Esophagus muscularis mucosa (tissue), 4 donors: ENCODE data around the gene NCEH1. TPM values are rescaled to one million over a fixed set of nuclear protein-coding genes. Genes with fewer than 3 reads are reported as not detected.

Experiments used
- DNase-seq: peaks from one replicate; pipeline ENCODE4 v3.0.0-alpha.2; 2017; ENCODE audit errors: extremely low spot score
- H3K27ac ChIP-seq, 4 donors: fragments of 200-600 bp; sonication (generic); replicated peaks in 1 of 4; 1 replicate in 3 of 4; 2 replicates in 1 of 4; pipeline ENCODE4 v1.5.1; 2016 to 2019; ENCODE audit warnings: mild to moderate bottlenecking in 1 of 4
- H3K27me3 ChIP-seq, 4 donors: fragments of 200-600 bp; sonication (generic); one replicate each; pipeline versions ENCODE4 v1.5.1 to v1.6.0; 2016 to 2019
- H3K36me3 ChIP-seq, 4 donors: fragments of 200-600 bp; sonication (generic); one replicate each; pipeline ENCODE4 v1.5.1; 2016 to 2019
- H3K4me1 ChIP-seq, 4 donors: fragments of 200-600 bp; sonication (generic); one replicate each; pipeline ENCODE4 v1.5.1; 2016 to 2019
- H3K4me3 ChIP-seq, 4 donors: fragments of 200-600 bp; sonication (generic); 1 replicate in 2 of 4; 2 replicates in 2 of 4; pipeline ENCODE4 v1.5.1; 2016 to 2019; ENCODE audit warnings: mild to moderate bottlenecking in 4 of 4, moderate library complexity in 1 of 4
- H3K9me3 ChIP-seq, 4 donors: fragments of 200-600 bp; sonication (generic); 1 replicate in 3 of 4; 2 replicates in 1 of 4; pipeline ENCODE4 v1.5.1; 2016 to 2019
- EP300 ChIP-seq: sonication (generic); formaldehyde crosslinking; IDR thresholded peaks from one replicate; pipeline ENCODE4 v1.6.1; 2017; ENCODE audit warnings: antibody characterized with exemption
- POLR2A ChIP-seq: fragments of 450-650 bp; IDR thresholded peaks from one replicate; pipeline ENCODE4 v1.6.1; 2017; ENCODE audit warnings: antibody characterized with exemption, moderate library complexity, mild to moderate bottlenecking, low read depth
- POLR2AphosphoS5 ChIP-seq, 2 donors: sonication (generic); formaldehyde crosslinking; IDR thresholded peaks; one replicate each; pipeline ENCODE4 v1.6.1; 2017; ENCODE audit warnings: antibody characterized with exemption in 2 of 2
- WGBS: methylation state at CpG from one replicate; pipeline ENCODE4 v1.1.5; 2018; 5-methylcytosine and 5-hydroxymethylcytosine counted together
- intact Hi-C: fragments of 100-400 bp; cut with DNase I; formaldehyde crosslinking; loops from one replicate; pipeline ENCODE4 v1.15.1; 2023
- total RNA-seq, 4 donors: library from RNA; depleted of rRNA; stranded (reverse); fragments of >200 nt; gene quantifications; one replicate each; pipeline versions ENCODE4 v1.1.0 to v1.2.1, GENCODE V29; 2016
- TF ChIP-seq, protein P1 (sequence below), 3 experiments: fragments of 200-600 bp in 2 of 3; fragments of 450-650 bp in 1 of 3; sonication (generic) in 2 of 3; IDR thresholded peaks; one replicate each; pipeline ENCODE4 v1.5.1; 2017 to 2019; ENCODE audit warnings: antibody characterized with exemption in 3 of 3, mild to moderate bottlenecking in 2 of 3, moderate library complexity in 1 of 3

NCEH1 gene
- total RNA-seq, 4 donors from 2014 or later = 3.0 to 11.6 (median 3.7) TPM

DNA sequence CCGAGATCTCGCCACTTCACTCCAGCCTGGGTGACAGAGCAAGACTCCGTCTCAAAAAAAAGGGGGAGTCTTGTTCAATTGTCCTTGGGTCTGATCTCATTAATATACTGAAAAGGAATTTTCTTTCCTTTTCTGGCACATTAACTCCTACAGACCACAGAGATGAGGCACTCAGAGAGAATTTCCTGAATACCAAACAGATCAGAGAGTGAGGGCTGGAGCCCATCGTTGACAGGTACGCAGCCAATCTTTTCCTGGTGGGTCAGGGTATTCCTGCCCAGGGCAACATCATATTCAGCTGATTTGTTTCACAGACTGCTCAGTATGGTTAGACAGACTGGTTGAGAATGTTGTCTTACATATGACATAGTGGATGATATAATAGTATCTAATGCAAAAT lies 104.8 kb downstream of the NCEH1 start:
- peaks cover 3 to 14% (median 11%) of the 10 kb centered on the region in 4 donors for H3K4me1 ChIP-seq
- H3K27me3 ChIP-seq = no peaks in the 10 kb centered on the region
- 83% methylated on average over 5 of the region's 5 CpGs for WGBS
- no peak for DNase-seq
- H3K9me3 ChIP-seq = no peaks in the 10 kb centered on the region
- no peaks in the 10 kb centered on the region for H3K36me3 ChIP-seq
- no peak overlapping the region for H3K4me3 ChIP-seq
- intact Hi-C loops = no loop called here
- no peak for TF ChIP-seq POLR2A
- TF ChIP-seq EP300 = no peak
- no peak for TF ChIP-seq POLR2AphosphoS5 (IDR thresholded peaks at IDR 0.05)
- TF ChIP-seq, protein P1, sequence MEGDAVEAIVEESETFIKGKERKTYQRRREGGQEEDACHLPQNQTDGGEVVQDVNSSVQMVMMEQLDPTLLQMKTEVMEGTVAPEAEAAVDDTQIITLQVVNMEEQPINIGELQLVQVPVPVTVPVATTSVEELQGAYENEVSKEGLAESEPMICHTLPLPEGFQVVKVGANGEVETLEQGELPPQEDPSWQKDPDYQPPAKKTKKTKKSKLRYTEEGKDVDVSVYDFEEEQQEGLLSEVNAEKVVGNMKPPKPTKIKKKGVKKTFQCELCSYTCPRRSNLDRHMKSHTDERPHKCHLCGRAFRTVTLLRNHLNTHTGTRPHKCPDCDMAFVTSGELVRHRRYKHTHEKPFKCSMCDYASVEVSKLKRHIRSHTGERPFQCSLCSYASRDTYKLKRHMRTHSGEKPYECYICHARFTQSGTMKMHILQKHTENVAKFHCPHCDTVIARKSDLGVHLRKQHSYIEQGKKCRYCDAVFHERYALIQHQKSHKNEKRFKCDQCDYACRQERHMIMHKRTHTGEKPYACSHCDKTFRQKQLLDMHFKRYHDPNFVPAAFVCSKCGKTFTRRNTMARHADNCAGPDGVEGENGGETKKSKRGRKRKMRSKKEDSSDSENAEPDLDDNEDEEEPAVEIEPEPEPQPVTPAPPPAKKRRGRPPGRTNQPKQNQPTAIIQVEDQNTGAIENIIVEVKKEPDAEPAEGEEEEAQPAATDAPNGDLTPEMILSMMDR (IDR thresholded peaks at IDR 0.05) = no peak
- no peak overlapping the region for H3K27ac ChIP-seq

DNA sequence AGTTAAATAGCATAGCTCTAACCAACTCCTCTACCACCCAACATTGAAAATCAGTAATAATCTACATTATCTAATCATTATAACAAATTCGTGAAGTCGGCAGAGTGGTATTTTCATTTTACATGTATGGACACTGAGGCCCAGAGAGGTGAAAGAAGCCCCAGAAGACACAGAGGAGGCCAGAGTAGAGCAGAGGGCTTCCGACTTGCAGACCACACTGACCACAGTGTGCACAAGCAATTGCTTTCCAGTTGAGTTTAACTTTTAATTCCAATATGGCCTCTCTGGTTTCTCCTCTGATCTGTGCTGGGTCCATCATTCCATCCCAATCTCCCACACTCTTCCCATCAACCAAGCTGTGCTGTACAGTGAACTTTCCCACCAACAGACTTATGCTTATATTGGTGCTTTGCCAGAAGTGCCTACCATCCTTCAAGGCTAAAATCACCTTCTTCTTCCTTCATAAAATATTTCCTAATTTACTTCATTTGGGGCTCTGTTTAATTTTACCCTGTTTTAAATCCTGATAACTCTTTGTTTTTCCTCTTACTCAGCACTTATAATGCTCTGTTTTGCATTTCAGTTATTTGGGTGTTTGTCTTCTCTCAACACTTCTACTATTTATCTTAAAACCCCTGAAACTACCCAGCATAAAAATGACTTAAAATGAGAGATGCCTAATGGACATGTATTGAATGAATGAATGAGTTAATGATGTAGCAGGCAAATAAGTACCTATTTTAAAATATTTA lies 105.8 kb downstream of the NCEH1 start:
- no peak for DNase-seq
- whole genome bisulfite sequencing = 94% methylated on average over 3 of the region's 3 CpGs
- Histone ChIP-seq H3K36me3 (no peaks in the 10 kb centered on the region), H3K9me3 (no peaks in the 10 kb centered on the region), H3K27me3 (no peaks in the 10 kb centered on the region), H3K4me3 (no peak overlapping the region), H3K27ac (no peak overlapping the region), H3K4me1 (peaks cover 3 to 14% (median 11%) of the 10 kb centered on the region in 4 donors)
- intact Hi-C loops = no loop called here
- TF ChIP-seq EP300 = no peak
- TF ChIP-seq POLR2A = no peak
- TF ChIP-seq, protein P1 (IDR thresholded peaks at IDR 0.05) = no peak
- no peak for TF ChIP-seq POLR2AphosphoS5 (IDR thresholded peaks at IDR 0.05)

DNA sequence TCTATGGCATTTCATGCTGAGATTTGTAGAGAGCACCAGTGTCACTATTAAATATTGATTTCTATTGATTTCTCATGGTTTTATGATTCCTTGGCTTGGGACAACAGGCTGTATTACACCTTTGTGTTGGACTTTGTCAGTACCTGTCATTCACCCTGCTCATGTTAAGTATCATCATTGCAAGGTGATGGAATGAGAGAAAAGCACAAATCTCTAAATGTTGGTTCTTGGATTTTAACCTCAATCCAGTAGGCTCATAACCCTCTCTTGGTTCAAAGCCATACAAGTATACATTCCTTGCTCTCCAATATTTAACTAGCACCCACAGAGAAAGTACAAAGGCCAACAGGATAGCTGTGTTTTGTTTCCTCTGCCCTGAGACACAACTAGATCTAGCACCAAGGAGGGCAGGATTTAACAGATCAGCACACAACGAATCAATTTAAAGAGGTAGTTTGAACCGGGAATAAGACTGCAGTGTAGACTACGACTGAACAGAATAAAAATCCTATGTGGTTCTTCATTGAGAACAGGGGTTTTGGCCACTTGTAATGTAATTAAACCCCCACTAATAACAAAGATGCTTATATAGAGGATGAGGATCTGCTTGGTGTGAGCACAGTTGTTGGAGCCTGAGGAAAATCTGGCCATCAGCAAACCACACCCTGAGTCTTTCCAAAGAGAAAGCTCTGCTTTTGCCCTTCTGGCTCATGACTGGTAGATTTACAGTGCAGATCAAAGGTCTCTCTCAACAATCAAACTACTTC lies 109.6 kb downstream of the NCEH1 start:
- H3K9me3 ChIP-seq = no peaks in the 10 kb centered on the region
- no peak overlapping the region for H3K27ac ChIP-seq
- WGBS = 90% methylated on average over 3 of the region's 3 CpGs
- intact Hi-C loops = no loop called here
- no peak for DNase-seq
- no peaks in the 10 kb centered on the region for H3K27me3 ChIP-seq
- no peak overlapping the region for H3K4me3 ChIP-seq
- H3K36me3 ChIP-seq = no peaks in the 10 kb centered on the region
- H3K4me1 ChIP-seq = peaks cover 0 to 3% (median 0%) of the 10 kb centered on the region in 4 donors
- TF ChIP-seq POLR2A (no peak), POLR2AphosphoS5 (IDR thresholded peaks at IDR 0.05) (no peak), EP300 (no peak)
- TF ChIP-seq, protein P1 (IDR thresholded peaks at IDR 0.05) = no peak

DNA sequence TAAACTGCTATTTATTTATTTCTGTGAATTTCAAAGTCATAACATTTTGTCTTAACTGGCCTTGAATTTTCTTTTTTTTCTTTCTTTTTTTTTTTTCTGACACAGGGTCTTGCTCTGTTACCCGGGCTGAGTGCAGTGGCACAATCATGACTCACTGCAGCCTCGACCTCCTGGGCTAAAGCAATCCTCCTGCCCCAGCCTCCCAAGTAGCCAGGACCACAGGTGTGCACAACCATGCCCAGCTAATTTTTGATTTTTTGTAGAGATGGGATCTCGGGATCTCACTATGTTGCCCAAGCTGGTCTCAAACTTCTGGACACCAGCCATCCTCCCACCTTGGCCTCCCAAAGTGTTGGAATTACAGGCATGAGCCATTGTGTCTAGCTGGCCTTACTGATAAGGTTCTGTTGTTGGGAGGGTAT lies 110.2 kb downstream of the NCEH1 start:
- 89% methylated on average over 3 of the region's 3 CpGs for WGBS
- H3K27ac ChIP-seq = no peak overlapping the region
- H3K4me3 ChIP-seq = no peak overlapping the region
- DNase-seq = peak; percentile 81
- TF ChIP-seq, protein P1 (IDR thresholded peaks at IDR 0.05) = no peak
- TF ChIP-seq POLR2A = no peak
- no peak for TF ChIP-seq POLR2AphosphoS5 (IDR thresholded peaks at IDR 0.05)
- no peak for TF ChIP-seq EP300
- H3K27me3 ChIP-seq = no peaks in the 10 kb centered on the region
- intact Hi-C loops = no loop called here
- peaks cover 1 to 7% (median 2%) of the 10 kb centered on the region in 4 donors for H3K4me1 ChIP-seq
- H3K9me3 ChIP-seq = no peaks in the 10 kb centered on the region
- no peaks in the 10 kb centered on the region for H3K36me3 ChIP-seq
